ENCODE measurements around the gene CNPY3.

- TF ChIP-seq POLR2A (IDR thresholded peaks at IDR 0.05; ENCODE audit: low read depth, low read length) (peak; percentile 51), POLR2AphosphoS5 (IDR thresholded peaks at IDR 0.05; ENCODE audit: low read depth, low read length) (peak; percentile 54), SPI1 (IDR thresholded peaks at IDR 0.05; ENCODE audit: low read depth, low read length) (no peak), TAF1 (IDR thresholded peaks at IDR 0.05; ENCODE audit: low read depth, low read length) (no peak)
Observed at GRCh38 chr6:42938987-42939809, 9.9 kb downstream of the CNPY3 start.
